ELR (cell line): ENCODE data around the gene KCNT2.
"Not testable (repeated sequence)": the region's sequence is repeated elsewhere in the genome, so short reads cannot be mapped to it uniquely, and the experiment has no call there.

Experiments used
- DNase-seq: peaks from one replicate; pipeline ENCODE4 v3.0.0-alpha.2; 2015; ENCODE audit warnings: low read depth

The KCNT2 gene

DNA sequence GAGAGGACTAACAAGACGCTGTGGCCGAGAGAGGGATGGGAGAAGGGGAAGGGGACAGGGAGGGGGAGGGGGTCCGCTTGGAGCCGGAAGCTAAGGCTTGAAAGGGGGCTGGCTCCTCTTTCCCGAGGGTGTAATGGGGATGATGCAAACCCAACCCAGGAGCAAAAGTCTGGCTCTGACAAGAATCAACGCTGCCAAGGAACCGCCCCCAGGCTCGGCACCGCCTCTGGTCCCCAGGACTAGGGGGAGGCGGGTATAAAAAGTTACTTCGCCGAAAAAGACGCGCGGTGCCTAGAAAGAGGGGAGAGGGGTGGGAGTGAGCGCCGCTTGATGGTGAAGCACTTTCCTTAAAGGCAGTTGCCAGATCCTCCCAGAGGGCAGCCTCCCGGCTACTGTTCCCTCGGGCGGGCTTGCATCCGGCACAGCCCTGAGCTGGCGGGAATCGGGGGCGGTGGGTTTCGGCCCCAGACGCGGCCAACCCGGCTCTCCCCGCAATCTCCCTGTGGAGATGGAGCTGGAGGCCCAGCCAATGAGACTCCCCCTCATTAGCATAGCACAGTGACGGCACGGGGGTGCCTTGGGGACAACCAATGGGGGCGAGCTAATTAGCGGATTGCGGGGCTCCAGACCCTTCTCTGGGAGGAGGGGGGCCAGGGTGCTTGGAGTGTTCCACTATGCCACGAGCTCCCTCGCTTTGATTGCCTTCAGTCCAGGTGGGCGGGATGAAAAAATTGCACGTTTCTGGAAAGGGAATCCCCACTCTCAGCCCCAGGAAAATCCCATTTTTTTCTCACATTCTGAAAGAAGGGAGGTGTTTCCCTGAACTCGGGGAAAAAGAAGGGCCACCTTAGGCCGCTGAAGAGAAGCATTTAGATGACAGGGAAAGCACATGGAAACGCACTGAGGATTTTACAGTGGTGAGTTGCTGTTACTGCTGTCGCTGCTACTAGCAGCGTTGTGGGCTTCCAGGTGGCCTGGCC is at the start of gene KCNT2:
KCNT2 (minus strand) TSS at position 51 of the 980 bp plus-strand sequence. CDS start 131 bp downstream, outside the sequence.
- peak; percentile 71 for DNase-seq

- DNase-seq, result no peak
These were observed 47.3 kb upstream of the KCNT2 start for GRCh38 chr1:196655494-196655893.

- DNase-seq, result no peak
These were observed 46.8 kb upstream of the KCNT2 start for GRCh38 chr1:196655071-196655470.

GRCh38 chr1:196654271-196654670 is 46.0 kb upstream of the KCNT2 start:
- no peak for DNase-seq

DNA sequence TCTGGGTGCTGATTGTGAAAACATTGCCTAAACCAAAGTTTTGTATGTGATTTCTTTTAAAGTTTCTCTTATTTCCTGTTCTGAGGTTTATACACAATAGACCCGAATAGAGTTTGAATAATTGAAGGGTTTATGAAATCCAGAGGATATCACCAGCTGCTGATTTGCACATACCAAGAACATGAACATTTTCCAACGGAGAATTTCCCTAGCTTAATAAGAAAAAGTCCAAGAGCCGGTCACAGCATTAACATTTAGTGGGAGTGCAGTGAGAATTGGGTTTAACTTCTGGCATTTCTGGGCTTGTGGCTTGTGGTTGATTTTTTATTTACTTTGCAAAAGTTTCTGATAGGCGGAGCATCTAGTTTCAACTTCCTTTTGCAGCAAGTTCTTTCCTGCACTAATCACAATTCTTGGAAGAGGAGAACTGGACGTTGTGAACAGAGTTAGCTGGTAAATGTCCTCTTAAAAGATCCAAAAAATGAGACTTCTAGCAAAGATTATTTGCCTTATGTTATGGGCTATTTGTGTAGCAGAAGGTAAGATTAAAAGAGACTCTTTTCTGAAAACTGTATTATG is 43.5 kb upstream of the KCNT2 start, which contains the start of gene CFH:
CFH (plus strand) TSS at position 407 of the 579 bp plus-strand sequence; CDS start at position 482, 75 bp downstream.
- DNase-seq, result peak; percentile 73

- no peak for DNase-seq
These were observed 42.8 kb upstream of the KCNT2 start for GRCh38 chr1:196651079-196651478.

DNA sequence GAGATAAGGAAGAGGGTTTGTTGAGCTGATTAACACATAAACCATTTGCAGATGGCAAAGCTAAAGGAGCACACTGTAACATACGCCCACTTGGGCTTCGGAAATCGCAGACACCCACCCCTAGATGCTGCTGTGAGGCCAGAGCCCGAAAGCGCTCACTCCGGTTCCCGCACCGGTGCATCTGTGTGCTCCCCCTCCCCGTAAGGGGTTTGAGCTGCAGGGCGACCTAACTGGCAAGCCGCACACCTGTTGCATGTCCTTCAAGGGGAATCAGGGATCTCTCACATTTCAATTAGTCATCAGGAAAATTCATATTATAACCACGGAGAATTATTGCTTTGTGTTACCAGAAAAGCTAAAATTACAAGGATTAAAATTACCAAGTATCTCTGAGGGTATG is 42.2 kb upstream of the KCNT2 start:
- no peak for DNase-seq

DNA sequence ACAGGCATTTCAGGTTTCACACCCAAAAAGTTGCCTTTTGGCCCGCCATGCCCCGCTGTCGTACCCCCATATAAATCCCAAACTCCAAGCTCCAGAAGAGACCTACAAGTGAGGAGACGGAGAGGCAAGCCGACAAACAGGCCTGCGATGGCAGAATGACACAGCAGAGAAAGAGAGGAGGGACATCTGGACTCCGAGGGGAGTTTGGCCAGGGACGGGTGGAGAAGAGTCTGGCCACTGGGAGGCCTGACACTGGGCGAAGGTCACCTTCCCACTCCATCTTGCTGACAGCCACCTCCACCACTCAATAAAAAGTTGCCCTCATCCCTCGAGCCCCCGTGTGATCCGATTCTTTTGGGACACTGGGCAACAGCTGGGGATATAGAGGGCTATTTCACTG is 41.8 kb upstream of the KCNT2 start:
- DNase-seq, result no peak

GRCh38 chr1:196640976-196641375 is 32.7 kb upstream of the KCNT2 start:
- no peak for DNase-seq

DNA sequence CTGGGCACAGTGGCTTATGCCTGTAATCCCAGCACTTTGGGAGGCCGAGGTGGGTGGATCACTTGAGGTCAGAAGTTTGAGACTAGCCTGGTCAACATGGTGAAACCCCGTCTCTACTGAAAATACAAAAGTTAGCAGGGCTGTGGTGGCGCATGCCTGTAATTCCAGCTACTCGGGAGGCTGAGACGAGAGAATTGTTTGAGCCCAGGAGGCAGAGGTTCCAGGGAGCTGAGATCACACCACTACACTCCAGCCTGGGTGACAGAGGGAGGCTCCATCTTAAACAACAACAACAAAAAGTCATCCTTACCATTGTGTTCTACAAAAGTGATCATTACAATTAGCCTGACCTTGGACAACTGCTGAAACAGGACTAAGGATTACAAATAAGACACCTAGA is 31.1 kb upstream of the KCNT2 start:
- not testable (repeated sequence) for DNase-seq

DNA sequence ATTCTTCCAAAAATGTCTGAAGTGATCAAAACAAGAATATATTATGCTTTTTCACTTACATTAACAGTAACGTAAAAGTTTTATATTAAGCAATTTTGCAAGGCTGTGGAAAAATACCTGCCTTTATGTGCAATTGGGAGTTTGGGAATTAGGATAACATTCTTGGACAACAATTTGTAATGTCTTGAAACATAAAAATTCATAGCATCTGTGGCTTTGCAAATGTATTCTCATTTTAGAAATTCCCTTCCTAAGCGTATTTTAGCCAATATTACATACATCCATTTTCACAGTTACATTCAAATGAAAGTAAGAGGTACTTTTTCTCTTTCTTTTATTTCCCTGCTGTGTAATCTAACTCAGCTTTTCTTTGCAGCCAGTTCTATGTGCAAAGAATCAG is 30.2 kb upstream of the KCNT2 start:
- DNase-seq, result no peak

- no peak for DNase-seq
These were observed 29.4 kb upstream of the KCNT2 start for GRCh38 chr1:196637606-196638005.

GRCh38 chr1:196628838-196629237 is 20.6 kb upstream of the KCNT2 start:
- DNase-seq, result no peak

DNA sequence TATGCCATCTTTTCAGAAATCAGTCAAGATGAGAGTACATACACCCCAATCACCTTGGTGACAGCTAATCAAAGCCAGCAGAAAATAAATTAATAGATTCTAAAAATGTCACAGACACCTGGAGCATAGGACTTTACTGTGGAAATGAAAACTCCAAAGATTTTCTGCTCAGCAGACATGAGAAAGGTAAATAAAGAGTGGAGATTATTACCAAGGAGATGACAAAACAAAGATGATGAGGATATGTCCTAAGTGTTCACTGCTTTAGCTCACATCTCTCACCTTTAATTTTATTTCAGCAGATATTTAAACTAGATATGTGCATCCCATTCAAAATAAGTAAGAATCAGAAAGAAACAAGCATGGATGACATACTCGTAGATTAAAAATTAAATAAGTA is 14.8 kb upstream of the KCNT2 start:
- no peak for DNase-seq

GRCh38 chr1:196619721-196620120 is 11.5 kb upstream of the KCNT2 start:
- no peak for DNase-seq

GRCh38 chr1:196611873-196612272 is 3.6 kb upstream of the KCNT2 start:
- no peak for DNase-seq

DNA sequence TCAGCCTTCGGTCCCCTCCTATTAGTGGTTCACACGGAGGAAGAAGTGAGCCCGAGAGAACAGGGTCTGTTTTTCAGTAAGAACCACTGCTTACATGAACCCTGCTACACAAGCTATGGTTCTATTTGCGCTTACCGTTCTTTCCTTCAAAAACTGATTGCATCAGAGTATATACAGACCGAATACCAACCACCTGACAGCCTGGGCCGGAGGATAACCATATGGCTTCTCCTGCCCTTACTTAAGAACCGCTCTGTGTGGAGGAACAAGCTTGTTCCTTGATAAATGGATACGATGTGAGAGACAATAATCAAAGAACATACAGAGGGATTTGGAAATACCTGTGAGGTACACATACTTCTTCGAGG is 1.1 kb upstream of the KCNT2 start:
- no peak for DNase-seq

- DNase-seq, result peak; percentile 12
These were observed 259 bp downstream of the KCNT2 start for GRCh38 chr1:196607981-196608380.

GRCh38 chr1:196603651-196604050 is 4.6 kb downstream of the KCNT2 start:
- no peak for DNase-seq

- no peak for DNase-seq
These were observed 9.1 kb downstream of the KCNT2 start for GRCh38 chr1:196598942-196599748.

DNA sequence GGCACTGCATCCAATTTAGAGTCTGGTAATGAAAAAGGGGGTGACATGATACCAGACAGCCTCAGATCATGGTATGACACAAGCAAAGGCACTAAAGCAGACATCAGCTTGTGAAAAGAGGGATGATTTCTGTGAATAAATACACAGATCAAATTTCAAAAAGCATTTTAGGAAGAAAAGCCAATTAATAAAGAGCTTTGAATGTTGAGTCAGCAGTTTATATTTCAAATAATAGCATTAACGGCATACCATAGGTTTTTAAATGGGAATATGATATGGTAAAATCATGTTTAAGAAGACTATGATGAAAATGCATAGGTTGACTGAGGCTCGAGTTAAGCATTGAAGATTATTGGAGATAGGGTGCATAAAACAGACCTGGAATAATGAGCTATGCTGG is 13.5 kb downstream of the KCNT2 start:
- DNase-seq, result no peak

GRCh38 chr1:196593955-196594354 is 14.3 kb downstream of the KCNT2 start:
- no peak for DNase-seq

GRCh38 chr1:196590959-196591358 is 17.3 kb downstream of the KCNT2 start:
- no peak for DNase-seq
